Measurements from ENCODE around the gene GAS2L1. TPM values are rescaled to one million over a fixed set of nuclear protein-coding genes. Genes with fewer than 3 reads are reported as not detected.

GAS2L1 gene
- total and polyA plus RNA-seq, 2 of the 4 experiments (the other 2 are of a cell fraction): 1.4 to 15.6 TPM

DNA sequence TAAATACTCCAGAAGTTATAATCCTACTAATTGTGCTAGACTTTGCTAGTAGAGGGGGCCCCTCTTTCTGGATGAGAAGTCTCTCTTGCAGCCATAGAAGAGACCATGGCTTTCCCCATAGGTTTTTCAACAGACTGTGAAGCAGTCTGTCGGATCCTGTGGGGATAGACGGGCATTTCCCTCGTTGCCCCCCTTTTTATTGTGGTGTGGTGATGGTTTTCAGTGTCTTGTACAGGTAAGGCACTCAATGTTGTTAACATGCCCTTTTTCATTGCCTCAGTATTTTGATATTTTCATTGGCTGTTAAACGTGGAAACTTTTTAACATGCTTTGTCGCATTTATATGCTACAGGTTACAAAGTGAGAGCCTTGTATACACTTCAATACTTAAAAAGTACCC, 16.4 kb upstream of the GAS2L1 start:
- in situ Hi-C loops (cut with MboI; ENCODE audit: low sequenced_read_pairs) (no loop called here), dilution Hi-C loops (cut with HindIII; ENCODE audit: low sequenced_read_pairs, unreplicated experiment) (no loop called here), intact Hi-C loops (cut with micrococcal nuclease) (no loop called here)
- Histone ChIP-seq H3K4me3 (ENCODE audit: insufficient read depth, low read depth, low read length) (no peak overlapping the region), H3K9me1 (ENCODE audit: insufficient read depth, low read length) (no peaks in the 10 kb centered on the region; the same call in 1 of the 2 replicates), H2BK5ac (ENCODE audit: low read depth, low read length, poor library complexity, severe bottlenecking) (no peak overlapping the region), H3K79me1 (ENCODE audit: low read depth in 1 of 2, low read length in 2 of 2) (peaks cover 39 to 44% of the 10 kb centered on the region in 2 experiments), H3K23ac (ENCODE audit: low read depth, low read length) (no peak overlapping the region), H3K14ac (replicated peaks; ENCODE audit: low read depth, low read length) (no peak overlapping the region), H4K5ac (ENCODE audit: low read depth, low read length) (no peak overlapping the region), H3K4me1 (ENCODE audit: control insufficient read depth, insufficient read depth, low read length) (no peaks in the 10 kb centered on the region), H4K91ac (ENCODE audit: insufficient read depth, low read depth, low read length) (no peak overlapping the region), H4K8ac (ENCODE audit: low read depth in 2 of 2, low read length in 2 of 2) (no peak overlapping the region), H3K9ac (ENCODE audit: low read depth, low read length) (no peak overlapping the region), H3K4me2 (ENCODE audit: low read depth, low read length) (no peak overlapping the region), H3K9me3 (ENCODE audit: control insufficient read depth, insufficient read depth, low read length) (no peaks in the 10 kb centered on the region), H2BK120ac (ENCODE audit: low read depth, low read length) (no peak overlapping the region), H3K56ac (ENCODE audit: extremely low read depth, insufficient read depth, low read length) (no peak overlapping the region), H3K36me3 (ENCODE audit: control insufficient read depth, insufficient read depth, low read length) (peaks cover 62% of the 10 kb centered on the region), H4K20me1 (ENCODE audit: insufficient read depth, low read length) (peaks cover 58% of the 10 kb centered on the region), H2BK15ac (ENCODE audit: low read depth, low read length) (no peak overlapping the region), H3K18ac (ENCODE audit: low read depth, low read length) (no peak overlapping the region), H3K4ac (ENCODE audit: low read depth, low read length) (no peak overlapping the region), H2AK9ac (replicated peaks; ENCODE audit: low read depth, low read length, poor library complexity) (no peak overlapping the region), H2BK20ac (ENCODE audit: low read depth, low read length) (no peak overlapping the region), H3K27me3 (ENCODE audit: control insufficient read depth, insufficient read depth, low read length) (no peaks in the 10 kb centered on the region), H2AK5ac (ENCODE audit: low read depth, low read length) (no peak overlapping the region), H3K27ac (ENCODE audit: insufficient read depth, low read length) (no peak overlapping the region), H2AFZ (replicated peaks; ENCODE audit: low read length, poor library complexity) (no peak overlapping the region)
- ChIA-PET CTCF (no interaction called here), POLR2A (ENCODE audit: unreplicated experiment) (no interaction called here)
- DNase-seq (no peak), ATAC-seq (ENCODE audit: low read depth) (no peak)
- no peak for TF ChIP-seq RFX5 (IDR thresholded peaks at IDR 0.05; ENCODE audit: low read depth, low read length)
- 90% methylated on average over 2 of the region's 5 CpGs; no CpG with 5 or more reads in 1 of the 2 experiments for WGBS, 2 experiments (ENCODE audit: extremely low coverage in 2 of 2, insufficient read length in 1 of 2)
- no TSS peak for BruUV-seq (replicated peaks)

Measured in IMR-90 (cell line).